ENCODE results near the gene S100A4.

The S100A4 gene

DNA sequence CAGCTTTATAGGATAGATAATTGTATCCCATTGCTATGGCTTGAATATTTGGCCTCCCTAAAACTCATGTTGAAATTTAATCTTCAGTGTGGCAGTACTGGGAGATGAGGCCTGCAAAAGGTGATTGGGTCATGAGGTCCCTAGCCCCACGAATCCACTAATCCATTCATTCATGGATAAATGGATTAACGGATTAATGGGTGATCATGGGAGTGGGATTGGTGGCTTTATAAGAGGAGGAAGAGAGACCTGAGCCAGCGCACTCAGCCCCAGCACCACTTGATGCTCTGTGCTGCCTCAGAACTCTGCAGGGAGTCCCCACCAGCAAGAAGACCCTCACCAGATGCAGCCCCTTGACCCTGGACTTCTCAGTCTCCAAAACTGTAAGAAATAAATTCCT lies 41.8 kb downstream of the S100A4 start:
- no peak for DNase-seq

DNA sequence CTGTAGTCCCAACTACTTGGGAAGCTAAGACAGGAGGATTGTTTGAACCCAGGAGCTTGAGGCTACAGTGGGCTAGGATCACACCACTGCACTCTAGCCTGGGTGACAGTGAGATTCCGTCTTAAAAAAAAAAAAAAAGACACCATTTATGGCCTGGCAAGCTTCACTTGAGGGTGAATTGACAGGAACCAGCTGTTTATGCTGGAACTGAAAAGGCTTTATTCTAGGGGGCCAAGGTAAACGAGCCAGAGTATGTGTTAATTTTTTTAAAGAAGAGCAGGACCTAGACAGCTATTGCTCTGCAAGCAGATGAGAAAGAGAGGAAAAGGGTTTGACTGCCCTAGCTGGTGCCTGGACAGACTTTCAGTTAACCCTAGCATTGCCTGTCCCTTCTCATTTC lies 46.9 kb downstream of the S100A4 start:
- DNase-seq: no peak

DNA sequence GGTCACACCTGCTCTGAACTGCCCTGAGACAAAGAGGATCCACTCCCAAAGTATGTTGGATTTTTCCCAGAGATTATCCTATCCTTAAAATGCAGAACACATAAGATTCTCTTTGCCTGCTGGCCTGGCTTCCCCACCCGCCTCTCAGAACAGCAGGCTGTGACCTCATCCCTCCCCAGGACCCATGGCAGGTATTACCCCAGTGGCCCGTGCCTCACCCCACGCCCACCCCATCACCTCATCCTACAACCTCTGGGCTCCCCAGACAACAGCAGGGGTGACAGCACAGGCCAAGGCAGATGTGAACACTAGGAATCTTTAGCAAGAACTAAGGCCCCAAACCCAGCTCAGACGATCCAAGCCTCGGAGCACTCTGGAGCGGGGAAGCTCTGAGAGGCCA lies 50.1 kb downstream of the S100A4 start:
- no peak for DNase-seq

DNA sequence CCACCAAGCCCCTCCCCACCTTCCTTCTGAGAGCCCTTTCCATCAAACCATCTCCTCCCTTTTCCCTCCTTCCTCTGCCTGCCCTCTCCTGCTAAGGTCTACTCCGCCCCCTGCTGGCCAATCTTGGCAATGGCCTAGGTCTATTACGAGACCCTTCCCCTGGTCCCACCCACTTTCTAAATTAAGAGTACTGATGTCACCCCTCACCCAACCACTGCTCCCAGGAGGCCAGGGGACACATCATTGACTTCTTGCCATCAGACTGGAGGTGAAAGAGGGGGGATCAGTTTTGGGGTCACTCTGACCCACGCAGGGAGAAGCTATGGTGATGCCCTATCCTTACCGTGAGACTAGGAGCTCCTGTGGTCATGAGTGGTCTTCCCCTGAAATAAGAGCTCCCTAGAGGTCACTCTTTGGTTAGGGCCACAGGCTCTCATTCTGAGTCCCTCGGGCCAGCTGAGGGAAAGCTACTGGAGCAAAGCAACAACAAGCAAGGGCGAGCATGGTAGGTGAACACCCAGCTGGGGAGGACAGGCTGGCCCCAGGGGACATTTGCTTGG lies 50.5 kb downstream of the S100A4 start:
- DNase-seq: peak; percentile 85
